GM21528 (cell line): ENCODE results near the gene TSPYL4.
"Not testable (repeated sequence)": the region's sequence is repeated elsewhere in the genome, so short reads cannot be mapped to it uniquely, and the experiment has no call there.

Experiments
- ATAC-seq: cut with Tn5 transposase; IDR thresholded peaks from one replicate; pipeline ENCODE4 v1.9.1; 2021; ENCODE audit warnings: mild to moderate bottlenecking, moderate library complexity; ENCODE audit not compliant: unreplicated experiment, low FRiP score

Gene TSPYL4

DNA sequence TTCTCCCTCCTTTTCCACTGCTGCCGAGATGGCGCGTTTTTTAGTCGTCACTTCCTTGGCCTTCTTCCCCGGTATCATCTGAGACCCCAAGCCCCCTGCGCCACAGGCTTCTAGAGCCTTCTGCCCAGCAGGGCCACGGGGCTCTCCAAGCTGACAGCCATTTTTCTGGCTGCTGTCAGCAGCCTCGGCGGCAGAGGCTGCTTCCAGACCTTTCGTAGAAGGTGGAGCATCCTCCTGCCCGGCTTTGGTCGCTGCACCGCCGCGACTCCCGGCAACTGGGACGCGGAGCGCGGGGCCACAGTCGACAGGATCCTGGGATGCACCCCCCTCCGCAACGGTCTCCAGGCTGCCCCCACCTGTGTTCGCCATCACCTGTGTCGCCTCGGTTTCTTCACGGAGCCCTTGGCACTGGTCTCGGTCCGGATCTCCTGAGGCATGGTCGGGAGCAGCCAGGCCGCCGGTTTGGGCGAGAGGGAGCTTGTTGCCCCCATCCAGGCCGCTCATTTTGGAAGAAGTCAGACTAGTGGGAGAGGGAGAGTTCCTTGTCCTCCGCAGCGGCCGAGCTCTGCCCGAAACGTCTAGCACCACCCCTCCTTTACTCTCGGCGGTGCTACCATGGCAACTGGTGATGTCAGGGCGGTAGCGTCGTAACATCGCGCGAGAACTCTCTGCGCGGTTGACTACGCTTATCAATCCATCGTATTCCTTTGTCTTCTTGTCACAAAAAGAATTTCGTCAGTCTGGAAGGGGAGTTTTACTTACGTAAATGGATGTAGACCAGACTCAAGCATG is at the start of gene TSPYL4:
TSS of gene TSPYL4 (minus strand) at position 571 of the 792 bp plus-strand sequence. CDS start at position 504, 67 bp downstream.
- ATAC-seq = peak; percentile 99

DNA sequence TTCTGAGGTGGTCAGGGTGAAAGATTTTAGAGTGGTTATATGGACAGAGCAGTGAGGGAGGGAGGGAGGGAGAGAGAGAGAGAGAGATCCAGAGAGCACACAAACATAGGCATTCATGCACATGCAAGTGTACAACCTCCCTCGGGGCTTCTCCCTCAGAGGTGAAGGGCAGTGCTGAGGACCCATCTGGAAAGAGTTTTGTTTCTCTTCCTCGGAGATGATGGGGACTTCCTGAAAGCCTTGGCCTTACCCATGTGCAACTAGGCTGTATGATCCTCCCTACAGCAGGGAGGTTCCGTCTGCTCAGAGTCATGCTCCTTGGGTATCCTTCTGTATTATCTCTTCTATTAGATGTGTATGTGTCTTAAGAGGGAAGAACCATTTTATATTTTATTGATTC is 47.2 kb upstream of the TSPYL4 start:
- ATAC-seq = no peak

- ATAC-seq = no peak
Measured at GRCh38 chr6:116300566-116300965, 46.7 kb upstream of the TSPYL4 start.

- no peak for ATAC-seq
Measured at GRCh38 chr6:116298973-116299372, 45.1 kb upstream of the TSPYL4 start.

DNA sequence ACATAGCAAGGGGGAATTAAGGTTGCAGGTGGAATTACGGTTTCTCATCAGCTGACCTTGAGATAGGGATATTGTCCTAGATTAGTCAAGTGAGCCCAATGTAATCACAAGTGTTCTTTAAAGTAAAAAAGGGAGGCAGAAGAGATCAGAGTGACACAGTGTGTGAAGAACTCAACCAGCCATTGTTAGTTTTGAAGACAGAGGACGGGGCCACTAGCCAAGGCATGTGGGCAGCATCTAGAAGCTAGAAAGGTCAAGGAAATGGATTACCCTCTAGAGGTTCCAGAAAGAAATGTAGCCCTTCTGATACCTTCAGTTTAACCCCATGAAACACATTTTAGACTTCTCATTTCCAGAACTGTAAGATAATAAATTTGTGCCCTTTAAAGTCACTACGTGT is 44.4 kb upstream of the TSPYL4 start:
- ATAC-seq = no peak

DNA sequence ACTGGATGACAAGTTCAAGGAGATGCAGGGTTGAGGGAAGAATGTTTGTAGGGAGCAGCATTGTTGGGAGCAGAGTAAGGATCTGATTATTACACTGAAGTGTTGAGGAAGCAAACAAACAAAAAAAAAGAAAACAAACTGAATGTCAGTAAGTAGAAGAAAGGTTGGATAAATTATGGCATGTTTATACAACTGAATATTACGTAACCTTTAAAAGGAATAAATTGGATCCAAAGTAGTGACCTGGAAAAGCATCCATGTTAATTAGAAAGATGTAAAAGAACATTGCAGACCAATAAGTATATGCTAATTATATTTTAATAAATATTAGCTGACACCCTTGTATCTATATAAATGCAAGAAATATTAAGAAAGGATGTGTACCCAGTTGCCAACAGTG is 38.7 kb upstream of the TSPYL4 start:
- no peak for ATAC-seq

GRCh38 chr6:116291701-116292396 is 38.0 kb upstream of the TSPYL4 start:
- no peak for ATAC-seq

DNA sequence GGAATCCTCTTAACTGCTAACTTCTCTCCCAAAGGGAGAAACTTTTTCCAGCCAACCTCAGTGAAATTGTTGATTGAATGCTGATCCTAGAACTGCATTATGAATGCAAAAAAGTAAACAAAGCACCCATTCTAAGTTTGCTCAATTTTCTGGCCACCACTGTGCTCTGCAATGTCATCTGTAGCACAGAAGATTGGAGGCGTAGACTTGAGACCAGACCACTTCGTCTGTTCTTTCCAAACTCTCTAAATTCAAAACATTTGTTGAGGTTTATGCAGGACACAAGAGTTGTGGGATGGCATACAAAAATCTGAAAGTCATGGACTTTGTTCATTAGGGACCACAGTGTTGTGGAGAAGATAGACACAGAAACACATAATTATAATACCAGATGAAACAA is 36.9 kb upstream of the TSPYL4 start:
- no peak for ATAC-seq

- ATAC-seq = no peak
Measured at GRCh38 chr6:116289876-116290275, 36.0 kb upstream of the TSPYL4 start.

- no peak for ATAC-seq
Measured at GRCh38 chr6:116287689-116288282, 33.9 kb upstream of the TSPYL4 start.

DNA sequence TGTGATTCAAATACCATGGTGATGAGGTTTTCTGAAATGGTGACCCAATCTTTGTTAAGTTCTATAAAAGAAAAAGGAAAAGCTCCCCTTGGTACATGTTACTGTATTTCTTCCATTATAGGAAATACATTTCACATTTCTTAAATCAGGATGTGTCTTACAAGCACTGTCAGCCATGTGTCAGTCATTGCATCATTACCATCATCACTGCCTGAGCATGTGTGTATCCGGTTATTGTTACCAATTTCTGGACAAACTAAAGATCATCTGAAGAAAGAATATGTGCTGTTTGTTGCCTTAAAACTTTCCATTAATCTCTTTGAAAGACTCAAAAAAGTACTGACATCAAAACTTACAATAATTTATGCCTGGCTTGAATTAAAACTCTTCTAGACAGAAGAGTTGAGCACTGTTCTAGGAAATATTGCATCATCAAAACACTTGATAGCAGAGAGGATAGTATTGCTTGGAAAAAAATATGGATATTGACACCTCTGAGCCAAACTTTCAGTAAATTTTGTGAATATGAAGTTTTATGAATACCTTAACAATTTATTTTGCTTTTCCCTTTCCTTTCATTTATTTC is 33.0 kb upstream of the TSPYL4 start:
- ATAC-seq = no peak

GRCh38 chr6:116284984-116285383 is 31.1 kb upstream of the TSPYL4 start:
- not testable (repeated sequence) for ATAC-seq

DNA sequence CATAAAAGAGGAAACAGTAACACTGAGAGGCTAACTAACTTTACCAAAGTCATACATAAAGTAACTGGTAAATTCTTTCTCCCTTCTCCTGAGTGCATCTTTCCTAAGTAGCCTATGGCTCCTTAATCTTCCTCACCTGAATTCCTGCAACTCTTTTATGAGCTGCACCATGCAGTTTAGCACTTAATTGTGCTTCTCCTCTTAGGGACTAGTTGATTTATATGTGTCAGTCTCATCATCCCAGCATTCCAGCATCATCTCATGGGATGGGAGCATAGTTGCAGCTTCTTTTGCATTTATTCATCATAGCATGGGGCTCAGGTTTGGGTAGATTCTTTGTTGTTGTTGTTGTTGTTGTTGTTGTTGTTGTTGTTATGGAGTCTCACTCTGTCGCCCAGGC is 29.3 kb upstream of the TSPYL4 start:
- ATAC-seq = no peak

- no peak for ATAC-seq
Measured at GRCh38 chr6:116282698-116283097, 28.8 kb upstream of the TSPYL4 start.

DNA sequence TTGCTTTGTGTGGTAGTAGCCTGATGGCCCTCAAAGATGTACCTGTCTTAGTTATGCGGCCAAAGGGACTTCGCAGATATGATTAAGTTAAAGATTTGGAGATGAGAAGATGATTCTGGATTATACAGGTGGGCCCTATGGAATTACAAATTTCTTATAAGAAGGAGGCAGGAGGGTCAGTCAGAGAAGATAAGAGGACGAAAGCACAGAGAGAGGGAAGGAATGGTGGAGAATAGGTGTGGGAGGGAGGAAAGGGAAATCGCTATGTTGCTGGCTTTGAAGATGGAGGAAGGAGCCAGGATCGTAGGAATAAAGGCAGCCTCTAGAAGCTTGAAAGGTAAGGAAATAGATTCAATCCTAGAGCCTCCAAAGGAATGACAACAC is 27.1 kb upstream of the TSPYL4 start:
- ATAC-seq = no peak

- no peak for ATAC-seq
Measured at GRCh38 chr6:116280161-116280932, 26.5 kb upstream of the TSPYL4 start.

DNA sequence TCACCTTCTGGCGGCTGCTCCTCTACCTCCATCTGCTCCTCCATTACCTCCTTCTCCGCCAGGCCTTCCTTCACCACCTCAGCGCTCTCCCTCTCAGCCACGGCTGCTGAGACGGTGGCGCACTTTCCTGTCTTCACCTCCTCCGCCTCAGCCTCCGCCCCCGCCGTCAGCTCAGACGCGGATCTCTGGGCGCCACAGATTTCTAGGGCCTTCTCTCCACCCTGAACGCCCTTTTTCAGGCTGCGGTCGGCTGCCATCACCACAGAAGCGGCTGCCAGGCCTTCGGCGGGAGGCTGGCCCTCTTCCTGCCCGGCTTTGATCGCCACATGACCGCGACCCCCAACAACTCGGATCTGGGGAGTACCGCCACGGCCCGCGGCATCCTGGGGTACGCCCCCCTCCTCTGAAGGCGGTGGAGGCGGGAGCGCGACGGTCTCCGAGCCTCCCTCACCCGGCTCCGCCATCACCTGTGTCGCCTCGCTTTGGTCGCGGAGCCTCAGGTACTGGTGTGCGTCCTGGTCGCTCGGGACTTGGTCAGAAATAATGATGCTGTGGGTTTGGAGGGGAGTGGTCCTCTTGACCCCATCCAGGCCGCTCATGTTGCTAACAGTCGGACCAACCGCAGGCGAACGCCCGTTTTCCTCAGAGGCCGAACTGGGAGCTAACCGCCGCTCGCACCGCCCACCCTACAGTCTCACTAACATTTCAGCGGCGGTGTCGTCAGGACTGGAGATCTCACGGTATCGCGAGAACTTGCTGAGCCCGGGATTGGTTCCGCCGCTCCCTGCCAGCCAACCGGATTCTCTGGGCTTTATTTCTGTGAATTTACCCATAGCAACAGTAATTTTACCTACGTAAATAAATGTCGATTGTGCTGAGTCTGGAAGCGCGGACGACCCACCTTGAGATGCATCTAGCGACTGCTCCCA is 25.6 kb upstream of the TSPYL4 start, which contains the start of gene TSPYL1:
TSS of gene TSPYL1 (minus strand) at position 699 of the 929 bp plus-strand sequence. CDS start at position 599, 100 bp downstream.
- ATAC-seq = peak; percentile 97

DNA sequence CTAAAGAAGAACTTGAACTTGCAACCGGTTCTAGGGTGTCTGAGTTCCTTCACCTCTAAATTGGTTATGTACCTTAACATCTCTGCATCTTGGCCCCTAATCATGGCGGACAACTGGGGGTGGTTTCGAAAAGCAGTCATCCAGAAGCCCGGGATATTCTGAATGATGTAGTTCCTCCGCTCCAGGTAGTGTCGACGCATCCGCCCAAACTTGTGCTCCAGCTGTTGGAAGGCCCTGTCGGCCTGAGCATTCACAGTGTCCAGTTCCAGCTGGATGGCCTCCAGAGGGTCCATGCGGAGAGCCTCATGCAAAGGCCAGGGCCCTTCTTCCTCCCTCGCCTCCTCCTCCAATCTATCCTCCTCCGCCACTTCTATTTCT is 25.0 kb upstream of the TSPYL4 start:
- peak; percentile 6 for ATAC-seq

DNA sequence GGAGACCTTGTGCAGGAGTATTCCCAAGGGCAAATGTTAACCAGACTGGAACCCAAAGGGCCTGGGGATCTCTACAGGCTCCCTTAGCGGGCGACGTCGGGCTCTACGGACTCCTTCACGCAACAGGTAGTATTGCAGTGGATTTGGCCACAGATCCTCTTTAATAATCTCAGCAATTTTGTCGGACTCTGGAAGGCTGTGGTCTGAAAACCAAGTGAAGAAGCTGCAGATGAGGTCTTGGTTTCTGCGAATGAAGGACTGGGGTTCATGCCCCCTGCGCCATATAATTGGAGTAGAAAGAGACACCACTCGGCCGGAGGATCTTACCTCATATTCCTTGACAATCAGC is 24.6 kb upstream of the TSPYL4 start:
- no peak for ATAC-seq
